Caki2 (cell line): ENCODE data around the gene FAHD2A. TPM values are rescaled to one million over a fixed set of nuclear protein-coding genes. Genes with fewer than 3 reads are reported as not detected.
A peak's percentile ranks its signal among the peaks of the same experiment; 100 is the strongest.
"Not testable (repeated sequence)": the region's sequence is repeated elsewhere in the genome, so short reads cannot be mapped to it uniquely, and the experiment has no call there.

Experiments used
- DNase-seq: peaks from one replicate; pipeline ENCODE4 v3.0.0-alpha.2; 2015; ENCODE audit warnings: low read depth
- in situ Hi-C: cut with HindIII; loops from 2 replicates; pipeline ENCODE4 v1.10.0; 2016; ENCODE audit warnings: low sequenced_read_pairs, low pct_unique_long_range_greater_than_20kb, mixed read lengths
- total RNA-seq: library from RNA; depleted of rRNA; stranded (reverse); fragments of >200 nt; shearing (Covaris generic); gene quantifications from 2 replicates; pipeline ENCODE4 v1.2.3, GENCODE V29; 2014; ENCODE audit warnings: low replicate concordance; rRNA removed

FAHD2A gene
- total RNA-seq, 1 experiment from 2014 or later: 99.1 TPM

DNA sequence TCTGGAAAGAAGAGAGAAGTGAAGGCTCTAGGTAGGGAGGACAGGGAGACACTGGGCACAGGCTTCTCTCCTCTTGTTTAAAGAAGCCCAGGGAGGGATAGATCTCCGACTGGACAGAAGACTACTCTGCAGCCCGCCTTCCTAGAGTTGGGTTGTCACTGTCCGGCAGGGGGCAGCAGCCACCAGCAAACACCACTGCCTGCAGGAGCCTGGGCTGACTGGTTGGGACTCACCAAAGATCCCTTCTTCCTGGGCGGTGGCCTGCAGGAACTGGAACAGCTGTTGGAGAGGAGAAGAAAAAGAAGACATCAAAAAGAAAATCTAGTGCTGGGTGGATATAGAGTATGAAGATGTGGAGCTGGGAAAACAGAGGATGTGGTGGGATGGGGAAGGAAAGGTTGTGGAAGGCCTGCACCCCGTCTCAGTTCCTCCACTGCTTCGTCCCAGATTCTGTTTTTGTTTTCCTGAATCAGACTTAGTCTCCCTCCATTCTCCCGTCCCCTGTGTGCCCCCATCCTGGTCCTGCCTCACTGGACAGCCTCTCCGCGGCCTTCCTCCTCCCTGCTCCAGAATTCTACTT lies 11.6 kb downstream of the FAHD2A start:
- DNase-seq: peak; percentile 55
- in situ Hi-C loops: not testable (repeated sequence)

DNA sequence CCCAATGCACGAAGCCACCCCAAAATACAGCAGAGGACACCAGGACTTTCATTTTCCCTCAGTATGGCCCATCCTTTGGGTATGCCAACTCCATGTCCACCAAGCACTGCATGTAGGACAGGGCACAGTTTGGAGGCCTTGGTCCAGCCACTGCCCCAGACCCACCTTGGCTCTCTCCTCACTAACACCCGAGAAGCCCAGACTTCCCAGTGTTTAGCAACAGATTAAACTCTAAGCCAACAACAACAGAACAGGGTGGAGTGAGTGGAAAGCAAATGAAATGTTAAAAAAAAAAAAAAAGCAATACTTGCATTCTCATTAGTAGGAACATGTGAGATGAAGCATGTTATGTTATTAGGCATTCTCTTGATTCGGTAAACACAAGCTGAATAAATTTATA lies 12.6 kb downstream of the FAHD2A start:
- DNase-seq, in situ Hi-C loops: not testable (repeated sequence)

DNA sequence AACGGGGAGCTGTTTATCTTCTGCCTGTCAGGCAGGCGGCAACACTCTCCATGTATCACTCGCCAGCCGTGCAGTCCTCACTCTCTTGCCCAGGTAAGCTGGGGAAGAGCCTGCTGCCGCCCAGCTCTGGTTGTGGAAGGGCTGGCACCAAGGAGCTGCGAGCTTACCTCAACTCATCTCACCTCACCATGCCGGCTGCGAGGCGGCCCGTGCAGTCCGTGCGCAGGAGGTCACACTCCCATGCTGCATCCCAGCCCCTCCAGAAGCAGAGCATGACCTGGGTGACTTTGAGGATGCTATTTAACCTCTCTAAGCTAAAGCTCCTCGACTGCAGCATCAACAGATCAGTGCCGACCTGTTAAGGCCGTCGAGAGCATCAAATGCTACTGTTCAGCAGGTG lies 13.1 kb downstream of the FAHD2A start:
- in situ Hi-C loops, DNase-seq: not testable (repeated sequence)

DNA sequence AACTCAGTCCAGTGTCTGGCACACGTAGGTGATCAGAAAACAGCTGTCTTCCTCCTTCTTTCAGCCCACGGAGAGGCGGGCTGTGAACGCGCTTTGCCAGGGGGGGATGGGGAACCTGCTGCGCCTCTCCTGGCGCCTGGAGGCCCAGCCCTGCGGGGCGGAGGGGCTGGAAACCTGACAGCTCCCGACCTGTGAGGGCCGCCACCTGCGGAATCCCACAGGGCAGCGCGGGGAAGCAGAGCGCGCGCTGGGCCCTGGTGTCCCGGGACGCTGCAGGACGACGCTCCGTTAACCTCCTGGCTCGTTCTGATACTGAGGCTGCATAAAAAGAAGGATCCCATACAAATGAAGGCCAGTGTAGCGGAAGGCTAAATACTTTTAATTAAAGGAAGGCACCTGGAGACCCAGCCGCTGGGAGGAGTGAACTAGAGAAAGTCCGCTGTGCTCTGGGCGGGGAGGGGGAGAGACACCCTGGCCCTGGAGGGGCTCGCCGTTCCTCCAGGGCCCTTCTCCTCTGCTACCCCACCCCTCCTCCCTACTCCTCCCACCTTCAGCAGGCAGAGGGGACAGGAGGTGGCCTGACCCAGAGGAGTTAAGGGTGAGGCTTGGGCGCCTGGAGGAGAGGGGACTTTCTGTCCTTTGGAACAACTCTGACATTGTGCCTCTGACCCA lies 24.8 kb downstream of the FAHD2A start:
- in situ Hi-C loops, DNase-seq: not testable (repeated sequence)

DNA sequence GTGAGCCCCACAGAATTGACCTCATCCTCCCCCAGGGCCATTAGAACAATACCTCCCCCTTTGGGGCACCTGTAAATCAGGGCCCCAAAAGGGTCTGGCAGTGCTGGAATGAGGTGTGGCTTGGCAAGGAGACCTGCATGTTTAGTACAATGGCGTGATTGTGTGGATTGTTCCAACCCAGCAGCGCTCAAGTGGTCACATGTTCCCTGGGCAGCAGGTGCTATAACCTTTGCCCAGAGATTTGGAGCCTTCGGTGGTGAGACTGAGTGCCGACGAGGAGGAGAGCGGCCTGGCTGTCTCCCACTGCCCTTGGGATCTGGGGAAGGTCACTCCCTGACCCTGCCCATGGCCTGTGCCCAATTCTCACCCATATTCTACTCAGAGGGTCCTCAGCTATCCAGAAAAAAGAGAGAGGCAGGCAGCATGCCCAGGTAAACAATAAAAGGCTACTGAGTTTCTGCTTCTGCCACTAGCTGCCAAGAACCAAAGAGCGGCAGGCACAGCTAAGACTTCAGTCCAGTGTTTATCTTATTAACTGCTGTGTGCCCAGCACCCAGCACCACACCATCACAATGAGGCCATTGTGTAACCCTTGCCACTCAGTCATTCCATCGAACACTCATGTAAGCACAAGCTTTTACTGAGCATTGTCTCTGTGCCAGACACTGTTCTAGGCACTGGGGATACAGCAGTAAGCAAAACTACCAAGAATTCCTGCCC lies 27.4 kb downstream of the FAHD2A start:
- in situ Hi-C loops, DNase-seq: not testable (repeated sequence)

DNA sequence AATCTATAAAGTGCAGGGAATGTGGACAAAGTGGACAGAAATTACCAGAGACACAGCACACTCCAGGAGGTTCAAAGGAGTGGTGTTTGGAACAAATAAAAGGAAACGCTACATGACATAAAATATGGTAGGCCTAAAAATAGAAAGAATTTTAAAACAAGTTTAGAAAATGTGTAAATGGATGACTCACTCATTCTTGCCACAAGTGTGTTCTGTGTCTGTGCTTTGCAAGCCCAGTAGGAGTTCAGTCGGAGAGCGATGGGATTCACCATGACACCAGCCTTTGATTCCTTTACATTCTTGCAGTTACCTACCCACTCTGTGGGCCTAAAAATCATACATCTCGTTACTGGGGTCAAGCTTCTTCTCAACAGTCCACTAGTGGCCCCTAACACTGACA lies 30.9 kb downstream of the FAHD2A start:
- DNase-seq, in situ Hi-C loops: not testable (repeated sequence)

DNA sequence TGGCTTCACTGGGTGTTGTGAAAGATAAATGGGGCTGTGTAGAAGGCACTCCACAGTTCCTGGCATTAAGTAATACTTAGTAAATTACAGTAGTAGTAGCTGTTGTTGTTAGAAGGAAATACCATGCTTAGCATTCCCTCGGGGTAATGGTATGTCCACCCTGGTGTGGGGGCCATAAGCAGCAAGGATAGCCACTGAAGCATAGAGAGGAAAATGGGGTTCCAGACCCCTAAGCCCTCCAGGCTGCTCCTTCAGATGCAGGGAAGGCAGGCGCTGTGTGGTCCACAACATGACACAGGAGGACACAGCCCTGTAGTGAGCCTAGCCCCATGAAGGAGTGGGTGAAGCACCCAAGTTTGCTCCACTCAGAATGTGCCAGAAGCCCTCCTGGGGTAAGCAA lies 31.5 kb downstream of the FAHD2A start:
- in situ Hi-C loops, DNase-seq: not testable (repeated sequence)

DNA sequence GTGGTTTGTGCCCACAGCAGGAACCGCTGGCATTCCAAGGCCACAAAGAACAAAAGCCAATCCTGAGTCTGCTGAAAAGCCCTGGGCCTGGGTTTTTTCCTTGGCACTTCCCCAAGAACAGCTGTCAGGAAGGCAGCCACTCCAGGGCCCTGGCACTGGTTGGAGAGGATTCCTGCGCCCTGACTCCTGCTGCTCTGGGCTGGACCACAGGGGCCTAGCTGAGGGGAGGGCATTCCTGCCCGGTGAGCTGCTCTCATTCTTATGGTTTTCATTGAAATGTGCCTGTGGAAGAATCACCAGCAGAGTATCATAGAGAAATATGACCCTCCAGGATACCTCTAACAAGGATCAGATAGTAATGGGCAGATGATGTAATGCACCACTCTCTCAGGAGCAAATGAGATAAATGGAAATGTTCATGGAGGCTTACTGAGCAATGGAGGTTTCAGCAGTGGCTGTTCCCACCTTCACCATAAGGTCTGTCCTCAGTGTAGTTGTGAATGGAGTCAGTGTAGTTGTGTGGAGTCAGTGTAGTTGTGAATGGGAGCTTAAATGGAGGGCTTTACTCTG lies 32.1 kb downstream of the FAHD2A start:
- DNase-seq, in situ Hi-C loops: not testable (repeated sequence)

DNA sequence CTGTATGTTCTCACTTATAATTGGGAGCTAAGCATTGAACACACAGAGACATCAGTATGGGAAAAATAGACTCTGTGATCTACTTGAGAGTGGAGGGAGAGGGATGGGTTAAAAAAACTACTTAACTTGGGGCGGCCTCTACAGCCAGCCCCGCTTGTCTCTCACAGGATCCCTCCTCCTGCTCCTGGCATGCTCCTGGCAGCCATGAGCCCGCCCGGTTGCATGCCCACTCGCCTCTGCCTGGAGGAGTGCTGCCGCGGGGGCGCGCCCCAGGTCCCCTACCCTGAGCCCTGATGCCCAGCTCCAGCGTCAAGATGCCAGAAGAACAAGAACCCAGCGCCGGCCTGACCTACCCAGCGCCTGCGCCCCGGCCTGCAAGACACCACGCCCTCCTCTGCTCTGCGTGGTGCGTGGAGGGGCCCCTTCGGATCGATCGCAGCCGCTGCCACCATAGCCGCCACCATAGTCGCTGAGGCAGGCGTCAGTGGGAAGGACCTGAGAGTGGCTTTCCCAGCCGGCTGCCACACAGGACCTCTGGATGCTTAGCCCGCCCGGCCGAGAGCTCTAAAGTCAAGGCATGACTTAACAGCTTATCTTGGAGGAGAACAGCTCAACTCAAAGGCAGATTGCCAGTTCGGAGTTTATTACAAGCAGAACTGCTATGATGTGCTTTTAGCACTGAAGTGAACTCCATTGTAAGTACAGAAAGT lies 32.8 kb downstream of the FAHD2A start:
- DNase-seq, in situ Hi-C loops: not testable (repeated sequence)

DNA sequence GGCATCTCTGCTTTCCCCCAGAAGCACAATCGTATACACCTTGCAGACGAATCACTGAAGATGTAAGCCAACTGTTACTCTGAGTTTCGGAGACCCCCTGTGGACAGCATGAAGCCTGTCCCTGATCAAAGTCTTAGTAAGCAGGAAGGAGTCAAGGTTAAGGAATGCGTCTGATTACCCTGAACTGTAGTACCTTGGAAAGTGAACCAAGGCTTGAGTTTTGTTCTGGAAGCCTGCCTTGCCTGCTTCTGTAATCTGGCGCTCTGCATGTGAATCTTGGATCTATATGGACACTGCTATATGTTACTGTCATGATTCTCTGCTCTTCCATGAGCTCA lies 33.3 kb downstream of the FAHD2A start:
- in situ Hi-C loops, DNase-seq: not testable (repeated sequence)

DNA sequence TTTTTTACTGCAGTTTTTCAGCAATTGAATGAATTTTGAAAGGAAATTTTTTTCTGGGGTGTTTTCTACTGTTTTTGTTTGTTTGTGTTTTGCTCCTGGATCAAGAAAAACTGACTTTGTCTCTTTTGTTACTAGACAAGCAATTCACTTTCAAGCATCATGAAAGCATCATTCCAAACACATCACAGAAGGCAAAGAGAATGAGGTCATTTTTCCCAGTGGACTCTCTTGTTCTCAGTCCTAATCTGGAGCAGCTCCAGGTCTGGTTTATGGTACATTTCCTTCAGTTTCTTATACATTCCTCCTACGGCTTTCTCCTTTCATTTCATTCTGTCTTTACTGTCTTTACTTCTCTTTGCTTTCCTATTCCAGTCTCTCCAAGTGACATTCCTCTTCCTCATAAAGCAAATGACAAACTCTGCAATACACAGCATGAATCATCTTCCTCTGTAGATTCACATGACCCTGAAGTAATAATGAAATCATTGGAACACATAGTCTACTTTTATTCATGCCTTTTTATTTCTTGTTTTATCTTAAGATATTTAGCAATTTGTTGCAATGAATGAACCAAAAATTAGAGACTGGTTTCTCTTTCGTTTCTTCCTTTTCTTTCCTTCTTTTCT lies 40.1 kb downstream of the FAHD2A start:
- DNase-seq, in situ Hi-C loops: not testable (repeated sequence)

DNA sequence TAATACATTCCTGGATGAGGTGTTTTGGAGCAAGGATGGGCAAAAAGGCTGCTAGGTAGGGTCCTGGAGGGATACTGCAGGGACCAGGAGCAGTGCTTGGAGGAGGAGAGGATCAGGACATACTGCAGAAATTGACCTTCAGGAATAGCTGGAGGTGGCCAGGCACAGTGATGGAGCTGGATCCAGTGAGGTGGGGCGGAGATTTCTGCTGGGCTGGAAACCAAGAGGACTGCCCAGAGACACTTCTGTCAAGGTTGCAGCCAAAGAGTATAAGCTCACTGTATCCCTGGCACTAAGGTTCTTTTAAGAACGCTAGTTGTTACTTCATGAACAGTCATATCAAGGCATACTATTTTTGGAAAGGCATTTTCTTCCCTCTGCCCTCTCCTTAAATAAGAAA lies 42.8 kb downstream of the FAHD2A start:
- in situ Hi-C loops: not testable (repeated sequence)

DNA sequence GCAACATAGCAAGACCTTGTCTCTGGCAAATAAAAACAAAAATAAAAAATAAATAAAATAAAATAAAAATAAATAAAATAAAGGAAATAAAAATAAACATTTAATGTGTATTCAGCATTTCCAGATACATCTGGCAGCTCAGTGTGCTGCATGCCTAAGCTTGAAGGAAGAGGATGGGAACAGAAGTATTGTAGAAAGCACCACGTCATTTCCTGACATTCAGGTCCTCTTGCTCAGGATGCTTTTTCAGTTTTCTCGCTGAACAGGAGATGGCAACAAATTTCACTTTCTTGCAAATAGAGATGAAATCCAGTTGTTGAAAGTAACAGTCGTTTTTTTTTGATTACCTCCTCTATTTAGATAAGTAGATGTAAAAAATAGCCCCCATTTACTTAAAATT lies 60.8 kb downstream of the FAHD2A start:
- in situ Hi-C loops: not testable (repeated sequence)

More for the DNA sequence above, 42.8 kb downstream of the FAHD2A start:
- not testable (repeated sequence) for DNase-seq

More for the DNA sequence above, 60.8 kb downstream of the FAHD2A start:
- not testable (repeated sequence) for DNase-seq

Other genes with a start within 250 kb of the FAHD2A start
- 14.7 and 18.1 TPM in 2 replicates for gene ZNF514, start 242.9 kb upstream of the FAHD2A start, total RNA-seq
- gene ZNF2, start 236.9 kb upstream of the FAHD2A start, total RNA-seq: 3.3 and 4.4 TPM in 2 replicates
- 1.4 and 3.2 TPM in 2 replicates for gene ZNF892, start 195.2 kb upstream of the FAHD2A start, total RNA-seq
- 0.43 TPM in 1 of 2 replicates, not detected in the other for gene PROM2, start 128.3 kb upstream of the FAHD2A start, total RNA-seq
- gene KCNIP3, start 105.4 kb upstream of the FAHD2A start, total RNA-seq: 1.0 and 1.2 TPM in 2 replicates
- not detected in 2 replicates for gene TRIM43B, start 82.0 kb downstream of the FAHD2A start, total RNA-seq
- not detected in 2 replicates for gene TRIM43, start 189.3 kb downstream of the FAHD2A start, total RNA-seq